ENCODE data around the gene ZNF189. TPM values are rescaled to one million over a fixed set of nuclear protein-coding genes. Genes with fewer than 3 reads are reported as not detected.

The ZNF189 gene
- total RNA-seq, 1 donor from 2014 or later = 20.7 TPM

DNA sequence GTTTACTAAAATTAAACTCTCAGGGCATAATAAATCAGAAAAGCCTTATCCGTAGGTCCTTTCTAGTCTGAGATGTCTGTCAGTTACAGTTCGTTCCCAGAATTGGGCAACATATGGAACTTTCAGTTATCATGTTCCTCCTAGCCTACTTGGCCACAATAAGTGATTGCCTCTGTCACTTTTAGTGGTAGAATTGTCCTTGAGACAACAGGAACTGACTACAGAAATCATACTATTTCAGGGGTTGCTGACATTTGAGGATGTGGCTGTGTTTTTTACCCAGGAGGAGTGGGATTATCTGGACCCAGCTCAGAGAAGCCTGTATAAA lies 956 bp downstream of the ZNF189 start:
- ATAC-seq (no peak), DNase-seq (no peak)
- Histone ChIP-seq H3K27me3 (ENCODE audit: low read depth) (no peaks in the 10 kb centered on the region), H3K4me1 (peaks cover 44% of the 10 kb centered on the region), H3K27ac (peak overlapping the region; percentile 91), H3K9me3 (peaks cover 16% of the 10 kb centered on the region), H3K4me3 (peak overlapping the region; percentile 78), H3K36me3 (peaks cover 42% of the 10 kb centered on the region)
- TF ChIP-seq, protein P1, sequence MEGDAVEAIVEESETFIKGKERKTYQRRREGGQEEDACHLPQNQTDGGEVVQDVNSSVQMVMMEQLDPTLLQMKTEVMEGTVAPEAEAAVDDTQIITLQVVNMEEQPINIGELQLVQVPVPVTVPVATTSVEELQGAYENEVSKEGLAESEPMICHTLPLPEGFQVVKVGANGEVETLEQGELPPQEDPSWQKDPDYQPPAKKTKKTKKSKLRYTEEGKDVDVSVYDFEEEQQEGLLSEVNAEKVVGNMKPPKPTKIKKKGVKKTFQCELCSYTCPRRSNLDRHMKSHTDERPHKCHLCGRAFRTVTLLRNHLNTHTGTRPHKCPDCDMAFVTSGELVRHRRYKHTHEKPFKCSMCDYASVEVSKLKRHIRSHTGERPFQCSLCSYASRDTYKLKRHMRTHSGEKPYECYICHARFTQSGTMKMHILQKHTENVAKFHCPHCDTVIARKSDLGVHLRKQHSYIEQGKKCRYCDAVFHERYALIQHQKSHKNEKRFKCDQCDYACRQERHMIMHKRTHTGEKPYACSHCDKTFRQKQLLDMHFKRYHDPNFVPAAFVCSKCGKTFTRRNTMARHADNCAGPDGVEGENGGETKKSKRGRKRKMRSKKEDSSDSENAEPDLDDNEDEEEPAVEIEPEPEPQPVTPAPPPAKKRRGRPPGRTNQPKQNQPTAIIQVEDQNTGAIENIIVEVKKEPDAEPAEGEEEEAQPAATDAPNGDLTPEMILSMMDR (IDR thresholded peaks at IDR 0.05) = no peak
- intact Hi-C loops (cut with DNase I) = no loop called here

DNA sequence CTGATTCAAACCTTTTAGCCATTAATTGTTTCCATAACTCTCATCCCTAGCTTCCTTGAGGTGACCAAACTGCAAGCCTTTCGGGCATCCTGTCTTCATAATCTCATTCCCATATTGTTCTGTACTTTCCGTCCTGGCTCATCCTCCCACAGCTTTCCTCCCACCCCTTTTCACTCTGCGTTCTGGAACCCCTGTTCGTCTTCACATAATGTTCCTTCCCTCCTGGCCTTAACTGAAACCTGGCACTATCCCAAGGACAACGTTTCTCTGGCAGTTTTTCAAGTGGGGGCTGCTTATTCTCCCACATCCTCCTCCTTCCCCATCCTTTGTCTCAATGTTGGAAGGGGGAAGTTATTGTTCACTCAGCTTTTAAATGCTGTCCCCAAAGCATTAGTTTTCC lies 1.5 kb downstream of the ZNF189 start:
- TF ChIP-seq, protein P1 (IDR thresholded peaks at IDR 0.05) = no peak
- Histone ChIP-seq H3K4me1 (peaks cover 44% of the 10 kb centered on the region), H3K27me3 (ENCODE audit: low read depth) (no peaks in the 10 kb centered on the region), H3K4me3 (peak overlapping the region; percentile 78), H3K27ac (no peak overlapping the region), H3K36me3 (peaks cover 47% of the 10 kb centered on the region), H3K9me3 (peaks cover 21% of the 10 kb centered on the region)
- no peak for DNase-seq
- ATAC-seq = no peak
- intact Hi-C loops (cut with DNase I) = no loop called here

DNA sequence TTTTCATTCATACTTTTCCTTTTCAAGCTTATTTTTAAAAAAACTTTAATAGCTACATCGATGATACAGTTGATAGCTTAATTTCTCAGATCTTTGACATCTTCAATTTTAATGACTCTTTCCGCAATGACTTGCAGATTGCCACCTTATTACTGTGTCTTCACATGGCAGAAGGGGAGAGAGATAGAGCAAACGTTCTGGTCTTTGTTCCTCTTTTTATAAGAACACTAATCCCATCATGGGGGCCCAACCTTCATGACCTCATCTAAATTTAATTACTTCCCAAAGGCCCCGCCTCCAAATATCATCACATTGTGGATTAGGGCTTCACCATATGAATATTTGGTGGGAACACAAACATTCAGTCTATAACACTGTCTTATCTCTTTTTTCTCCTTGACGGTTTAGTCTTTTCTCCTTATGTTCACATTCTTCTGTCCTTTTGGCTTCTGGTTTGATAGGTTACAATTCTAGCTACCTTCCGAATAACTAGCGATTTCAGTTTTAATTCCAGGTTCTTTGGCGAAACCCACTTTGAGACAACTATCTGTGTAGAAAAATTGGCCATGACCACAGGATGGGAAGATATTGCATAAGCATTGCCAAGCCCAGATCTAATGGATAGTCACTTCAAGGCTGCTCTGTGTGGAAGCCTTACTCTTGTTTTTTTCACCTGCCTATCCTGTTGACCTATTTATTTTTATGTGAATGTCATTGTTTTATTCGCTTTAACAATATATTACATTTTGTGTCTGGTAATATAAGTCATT lies 5.0 kb downstream of the ZNF189 start:
- TF ChIP-seq, protein P1 (IDR thresholded peaks at IDR 0.05) = no peak
- DNase-seq = no peak
- H3K36me3 ChIP-seq = peaks cover 75% of the 10 kb centered on the region

DNA sequence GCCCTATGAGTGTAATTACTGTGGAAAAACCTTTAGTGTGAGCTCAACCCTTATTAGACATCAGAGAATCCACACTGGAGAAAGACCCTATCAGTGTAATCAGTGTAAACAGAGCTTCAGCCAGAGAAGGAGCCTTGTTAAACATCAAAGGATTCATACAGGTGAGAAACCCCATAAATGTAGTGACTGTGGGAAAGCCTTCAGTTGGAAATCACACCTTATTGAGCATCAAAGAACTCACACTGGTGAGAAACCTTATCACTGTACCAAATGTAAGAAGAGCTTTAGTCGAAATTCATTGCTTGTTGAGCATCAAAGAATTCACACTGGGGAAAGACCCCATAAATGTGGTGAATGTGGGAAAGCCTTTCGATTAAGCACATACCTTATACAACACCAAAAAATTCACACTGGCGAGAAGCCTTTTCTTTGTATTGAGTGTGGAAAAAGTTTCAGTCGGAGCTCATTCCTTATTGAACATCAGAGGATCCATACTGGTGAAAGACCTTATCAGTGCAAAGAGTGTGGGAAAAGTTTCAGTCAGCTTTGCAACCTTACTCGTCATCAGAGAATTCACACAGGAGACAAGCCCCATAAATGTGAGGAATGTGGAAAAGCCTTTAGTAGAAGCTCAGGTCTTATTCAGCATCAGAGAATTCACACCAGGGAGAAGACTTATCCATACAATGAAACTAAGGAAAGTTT lies 9.9 kb downstream of the ZNF189 start:
- TF ChIP-seq, protein P1 (IDR thresholded peaks at IDR 0.05) = no peak
- Histone ChIP-seq H3K4me1 (no peaks in the 10 kb centered on the region), H3K4me3 (no peak overlapping the region), H3K36me3 (peaks cover 48% of the 10 kb centered on the region), H3K27ac (no peak overlapping the region), H3K27me3 (ENCODE audit: low read depth) (no peaks in the 10 kb centered on the region), H3K9me3 (peaks cover 98% of the 10 kb centered on the region)
- no peak for DNase-seq
- intact Hi-C loops (cut with DNase I) = no loop called here
- ATAC-seq = no peak

More for the DNA sequence above, 5.0 kb downstream of the ZNF189 start:
- intact Hi-C loops (cut with DNase I) = no loop called here
- Histone ChIP-seq H3K9me3 (peaks cover 57% of the 10 kb centered on the region), H3K4me3 (no peak overlapping the region), H3K27ac (no peak overlapping the region), H3K27me3 (ENCODE audit: low read depth) (no peaks in the 10 kb centered on the region), H3K4me1 (peaks cover 24% of the 10 kb centered on the region)
- no peak for ATAC-seq

DNA sequence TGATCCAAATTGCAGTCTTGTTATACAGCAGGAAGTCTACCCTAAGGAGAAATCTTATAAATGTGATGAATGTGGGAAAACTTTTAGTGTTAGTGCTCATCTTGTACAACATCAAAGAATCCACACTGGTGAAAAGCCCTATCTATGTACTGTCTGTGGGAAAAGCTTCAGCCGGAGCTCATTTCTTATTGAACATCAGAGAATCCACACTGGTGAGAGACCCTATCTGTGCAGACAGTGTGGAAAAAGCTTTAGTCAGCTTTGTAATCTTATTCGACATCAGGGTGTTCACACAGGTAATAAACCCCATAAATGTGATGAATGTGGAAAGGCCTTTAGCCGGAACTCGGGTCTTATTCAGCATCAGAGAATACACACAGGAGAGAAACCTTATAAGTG lies 10.4 kb downstream of the ZNF189 start:
- H3K27me3 ChIP-seq (ENCODE audit: low read depth) = no peaks in the 10 kb centered on the region
- peaks cover 98% of the 10 kb centered on the region for H3K9me3 ChIP-seq
- DNase-seq = no peak
- no peak for ATAC-seq
- H3K4me1 ChIP-seq = no peaks in the 10 kb centered on the region
- TF ChIP-seq, protein P1 (IDR thresholded peaks at IDR 0.05) = no peak
- H3K4me3 ChIP-seq = no peak overlapping the region
- no peak overlapping the region for H3K27ac ChIP-seq
- intact Hi-C loops (cut with DNase I) = no loop called here
- H3K36me3 ChIP-seq = peaks cover 42% of the 10 kb centered on the region

Measured in lower lobe of right lung (tissue), 2 donors.